ENCODE data around the gene PGAP1. TPM values are rescaled to one million over a fixed set of nuclear protein-coding genes. Genes with fewer than 3 reads are reported as not detected.

Gene PGAP1
- polyA plus RNA-seq, 1 of the 3 experiments (the other 2 are of a cell fraction): 3.4 TPM

DNA sequence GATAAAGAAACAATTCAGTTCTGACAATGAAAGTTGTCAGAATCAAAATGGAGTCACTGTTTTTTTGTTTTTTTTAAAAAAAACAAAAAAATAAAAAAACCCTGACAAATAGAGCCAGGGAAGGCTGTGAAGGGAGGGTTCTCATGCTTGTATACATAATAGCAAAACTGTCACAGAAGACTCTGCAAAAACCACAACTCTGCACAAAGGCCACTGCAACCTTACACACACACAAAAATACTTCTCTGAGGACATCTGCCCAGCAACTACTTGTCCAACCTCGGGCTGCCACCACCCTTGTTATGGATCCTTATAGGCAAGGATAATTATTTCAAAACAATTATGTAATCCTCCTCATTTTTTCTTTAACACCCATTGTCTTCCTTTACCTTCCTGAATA is 75.4 kb downstream of the PGAP1 start:
- Histone ChIP-seq H2AFZ (ENCODE audit: low read depth) (no peak overlapping the region), H3K4me1 (ENCODE audit: control insufficient read depth in 1 of 2, insufficient read depth in 2 of 2, low read depth in 1 of 2, low read length in 1 of 2) (peaks cover 0 to 2% of the 10 kb centered on the region in 2 experiments; a peak in 2 of 4 replicates), H3F3A (replicated peaks; ENCODE audit: insufficient read depth) (peaks cover 4% of the 10 kb centered on the region), H3K4me2 (no peak overlapping the region), H3K79me2 (ENCODE audit: insufficient read depth) (no peaks in the 10 kb centered on the region), H3K4me3 (ENCODE audit: low read depth in 2 of 2, low read length in 1 of 2) (no peak overlapping the region), H4K20me1 (ENCODE audit: insufficient read depth) (no peaks in the 10 kb centered on the region), H3K9me3 (no peaks in the 10 kb centered on the region), H3K9ac (no peak overlapping the region), H3K36me3 (replicated peaks in 1 of 2; ENCODE audit: control insufficient read depth in 1 of 2, insufficient read depth in 2 of 2, low read length in 1 of 2) (peaks cover 23 to 30% of the 10 kb centered on the region in 2 experiments), H3K27me3 (ENCODE audit: insufficient read depth) (no peaks in the 10 kb centered on the region), H3K9me2 (no peaks in the 10 kb centered on the region), H3K27ac (ENCODE audit: low read depth in 2 of 2, low read length in 1 of 2) (no peak overlapping the region)
- POLR2A ChIA-PET: no interaction called here
- CTCF ChIA-PET: no interaction called here
- WGBS (ENCODE audit: low lambda C conversion rate): 65% methylated on average over 1 of the region's 1 CpG
- TF ChIP-seq JUND (IDR thresholded peaks at IDR 0.05): no peak
- DNase-seq: no peak

DNA sequence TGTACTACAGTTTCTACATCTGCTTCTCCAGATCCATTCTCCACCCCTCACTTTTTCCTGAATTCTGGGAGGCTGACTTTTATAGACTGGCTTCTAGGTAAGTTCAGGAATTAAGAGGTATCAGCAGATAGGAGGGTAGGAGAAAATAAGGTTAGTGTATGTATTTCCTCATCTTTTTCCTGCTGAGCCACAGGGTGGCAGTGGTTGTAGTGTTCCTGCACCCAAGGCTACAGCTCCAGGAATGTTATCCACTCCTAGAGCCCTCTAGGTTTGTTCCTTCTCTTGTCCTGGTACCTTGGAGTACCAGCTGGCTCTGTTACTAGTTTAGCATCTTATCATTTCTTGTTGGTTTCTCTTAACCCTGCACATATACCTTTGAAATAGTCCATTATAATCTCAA is 76.6 kb downstream of the PGAP1 start:
- H3K4me3 ChIP-seq (ENCODE audit: low read depth in 2 of 2, low read length in 1 of 2): no peak overlapping the region
- peak; percentile 21 for DNase-seq
- no peak overlapping the region for H3K27ac ChIP-seq (ENCODE audit: low read depth in 2 of 2, low read length in 1 of 2)
- H3K9me2 ChIP-seq: no peaks in the 10 kb centered on the region
- no peaks in the 10 kb centered on the region for H3K27me3 ChIP-seq (ENCODE audit: insufficient read depth)
- ChIA-PET CTCF (interaction anchor here (1.0 kb wide), 2 partner anchors 74 to 529 kb away, joined by 3 read pairs; no protein-coding TSS in a partner anchor), POLR2A (no interaction called here)
- no peak overlapping the region for H2AFZ ChIP-seq (ENCODE audit: low read depth)
- no peaks in the 10 kb centered on the region for H3K79me2 ChIP-seq (ENCODE audit: insufficient read depth)
- H3K4me1 ChIP-seq (ENCODE audit: control insufficient read depth in 1 of 2, insufficient read depth in 2 of 2, low read depth in 1 of 2, low read length in 1 of 2): peaks cover 0 to 2% of the 10 kb centered on the region in 2 experiments; a peak in 2 of 4 replicates
- no peaks in the 10 kb centered on the region for H3K9me3 ChIP-seq
- H3K4me2 ChIP-seq: no peak overlapping the region
- peaks cover 31 to 39% of the 10 kb centered on the region in 2 experiments for H3K36me3 ChIP-seq (replicated peaks in 1 of 2; ENCODE audit: control insufficient read depth in 1 of 2, insufficient read depth in 2 of 2, low read length in 1 of 2)
- TF ChIP-seq RAD21 (IDR thresholded peaks at IDR 0.05; ENCODE audit: low read length) (peak; percentile 64), TEAD4 (IDR thresholded peaks at IDR 0.05; ENCODE audit: borderline replicate concordance, insufficient read depth) (no peak), SMC3 (IDR thresholded peaks at IDR 0.05; ENCODE audit: low read depth, low read length) (peak; percentile 51; the same call in 1 of the 2 replicates)
- TF ChIP-seq, protein P1, sequence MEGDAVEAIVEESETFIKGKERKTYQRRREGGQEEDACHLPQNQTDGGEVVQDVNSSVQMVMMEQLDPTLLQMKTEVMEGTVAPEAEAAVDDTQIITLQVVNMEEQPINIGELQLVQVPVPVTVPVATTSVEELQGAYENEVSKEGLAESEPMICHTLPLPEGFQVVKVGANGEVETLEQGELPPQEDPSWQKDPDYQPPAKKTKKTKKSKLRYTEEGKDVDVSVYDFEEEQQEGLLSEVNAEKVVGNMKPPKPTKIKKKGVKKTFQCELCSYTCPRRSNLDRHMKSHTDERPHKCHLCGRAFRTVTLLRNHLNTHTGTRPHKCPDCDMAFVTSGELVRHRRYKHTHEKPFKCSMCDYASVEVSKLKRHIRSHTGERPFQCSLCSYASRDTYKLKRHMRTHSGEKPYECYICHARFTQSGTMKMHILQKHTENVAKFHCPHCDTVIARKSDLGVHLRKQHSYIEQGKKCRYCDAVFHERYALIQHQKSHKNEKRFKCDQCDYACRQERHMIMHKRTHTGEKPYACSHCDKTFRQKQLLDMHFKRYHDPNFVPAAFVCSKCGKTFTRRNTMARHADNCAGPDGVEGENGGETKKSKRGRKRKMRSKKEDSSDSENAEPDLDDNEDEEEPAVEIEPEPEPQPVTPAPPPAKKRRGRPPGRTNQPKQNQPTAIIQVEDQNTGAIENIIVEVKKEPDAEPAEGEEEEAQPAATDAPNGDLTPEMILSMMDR (IDR thresholded peaks at IDR 0.05): peak; percentile 50
- no peak overlapping the region for H3K9ac ChIP-seq
- no peaks in the 10 kb centered on the region for H4K20me1 ChIP-seq (ENCODE audit: insufficient read depth)
- H3F3A ChIP-seq (replicated peaks; ENCODE audit: insufficient read depth): peaks cover 4% of the 10 kb centered on the region

DNA sequence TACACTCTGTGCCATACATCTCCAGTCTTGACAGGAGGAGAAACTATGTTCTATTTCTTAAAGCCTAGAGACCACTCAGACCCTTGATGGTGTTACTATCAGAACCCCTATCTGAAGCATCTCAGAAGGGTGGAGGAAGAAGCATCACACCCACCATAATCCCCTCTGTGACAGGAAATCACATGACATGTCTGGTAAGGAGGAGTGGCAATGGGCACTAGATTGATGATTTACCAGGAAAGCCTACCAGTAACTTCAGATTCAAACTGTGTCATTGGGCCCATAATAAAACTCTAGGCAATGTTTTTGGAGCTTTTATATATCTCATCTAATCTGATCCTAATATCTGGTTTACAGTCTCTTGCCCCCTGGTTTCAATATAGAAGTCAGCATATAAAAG is 80.2 kb downstream of the PGAP1 start:
- no peaks in the 10 kb centered on the region for H3K79me2 ChIP-seq (ENCODE audit: insufficient read depth)
- no peaks in the 10 kb centered on the region for H4K20me1 ChIP-seq (ENCODE audit: insufficient read depth)
- H3F3A ChIP-seq (replicated peaks; ENCODE audit: insufficient read depth): peaks cover 13% of the 10 kb centered on the region
- no peak overlapping the region for H3K9ac ChIP-seq
- H3K9me3 ChIP-seq: no peaks in the 10 kb centered on the region
- POLR2A ChIA-PET: no interaction called here
- no peak overlapping the region for H3K4me3 ChIP-seq (ENCODE audit: low read depth in 2 of 2, low read length in 1 of 2)
- CTCF ChIA-PET: no interaction called here
- H2AFZ ChIP-seq (ENCODE audit: low read depth): no peak overlapping the region
- H3K4me1 ChIP-seq (ENCODE audit: control insufficient read depth in 1 of 2, insufficient read depth in 2 of 2, low read depth in 1 of 2, low read length in 1 of 2): no peaks in the 10 kb centered on the region; a peak in 1 of 4 replicates
- no peak overlapping the region for H3K4me2 ChIP-seq
- H3K27me3 ChIP-seq (ENCODE audit: insufficient read depth): no peaks in the 10 kb centered on the region
- H3K27ac ChIP-seq (ENCODE audit: low read depth in 2 of 2, low read length in 1 of 2): no peak overlapping the region
- DNase-seq: no peak
- H3K36me3 ChIP-seq (replicated peaks in 1 of 2; ENCODE audit: control insufficient read depth in 1 of 2, insufficient read depth in 2 of 2, low read length in 1 of 2): peaks cover 54 to 59% of the 10 kb centered on the region in 2 experiments
- no peaks in the 10 kb centered on the region for H3K9me2 ChIP-seq
- TF ChIP-seq JUND (IDR thresholded peaks at IDR 0.05): no peak
- TF ChIP-seq RXRA (IDR thresholded peaks at IDR 0.05; ENCODE audit: borderline replicate concordance, low read depth): no peak
- TF ChIP-seq SIN3A (IDR thresholded peaks at IDR 0.05; ENCODE audit: borderline replicate concordance, low read depth, low read length): no peak
- TF ChIP-seq, protein P2, sequence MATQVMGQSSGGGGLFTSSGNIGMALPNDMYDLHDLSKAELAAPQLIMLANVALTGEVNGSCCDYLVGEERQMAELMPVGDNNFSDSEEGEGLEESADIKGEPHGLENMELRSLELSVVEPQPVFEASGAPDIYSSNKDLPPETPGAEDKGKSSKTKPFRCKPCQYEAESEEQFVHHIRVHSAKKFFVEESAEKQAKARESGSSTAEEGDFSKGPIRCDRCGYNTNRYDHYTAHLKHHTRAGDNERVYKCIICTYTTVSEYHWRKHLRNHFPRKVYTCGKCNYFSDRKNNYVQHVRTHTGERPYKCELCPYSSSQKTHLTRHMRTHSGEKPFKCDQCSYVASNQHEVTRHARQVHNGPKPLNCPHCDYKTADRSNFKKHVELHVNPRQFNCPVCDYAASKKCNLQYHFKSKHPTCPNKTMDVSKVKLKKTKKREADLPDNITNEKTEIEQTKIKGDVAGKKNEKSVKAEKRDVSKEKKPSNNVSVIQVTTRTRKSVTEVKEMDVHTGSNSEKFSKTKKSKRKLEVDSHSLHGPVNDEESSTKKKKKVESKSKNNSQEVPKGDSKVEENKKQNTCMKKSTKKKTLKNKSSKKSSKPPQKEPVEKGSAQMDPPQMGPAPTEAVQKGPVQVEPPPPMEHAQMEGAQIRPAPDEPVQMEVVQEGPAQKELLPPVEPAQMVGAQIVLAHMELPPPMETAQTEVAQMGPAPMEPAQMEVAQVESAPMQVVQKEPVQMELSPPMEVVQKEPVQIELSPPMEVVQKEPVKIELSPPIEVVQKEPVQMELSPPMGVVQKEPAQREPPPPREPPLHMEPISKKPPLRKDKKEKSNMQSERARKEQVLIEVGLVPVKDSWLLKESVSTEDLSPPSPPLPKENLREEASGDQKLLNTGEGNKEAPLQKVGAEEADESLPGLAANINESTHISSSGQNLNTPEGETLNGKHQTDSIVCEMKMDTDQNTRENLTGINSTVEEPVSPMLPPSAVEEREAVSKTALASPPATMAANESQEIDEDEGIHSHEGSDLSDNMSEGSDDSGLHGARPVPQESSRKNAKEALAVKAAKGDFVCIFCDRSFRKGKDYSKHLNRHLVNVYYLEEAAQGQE (IDR thresholded peaks at IDR 0.05; ENCODE audit: low read depth, low read length): no peak
- TF ChIP-seq YY1 (IDR thresholded peaks at IDR 0.05; ENCODE audit: low read depth): no peak
- no peak for TF ChIP-seq TEAD4 (IDR thresholded peaks at IDR 0.05; ENCODE audit: borderline replicate concordance, insufficient read depth)
- TF ChIP-seq, protein P3, sequence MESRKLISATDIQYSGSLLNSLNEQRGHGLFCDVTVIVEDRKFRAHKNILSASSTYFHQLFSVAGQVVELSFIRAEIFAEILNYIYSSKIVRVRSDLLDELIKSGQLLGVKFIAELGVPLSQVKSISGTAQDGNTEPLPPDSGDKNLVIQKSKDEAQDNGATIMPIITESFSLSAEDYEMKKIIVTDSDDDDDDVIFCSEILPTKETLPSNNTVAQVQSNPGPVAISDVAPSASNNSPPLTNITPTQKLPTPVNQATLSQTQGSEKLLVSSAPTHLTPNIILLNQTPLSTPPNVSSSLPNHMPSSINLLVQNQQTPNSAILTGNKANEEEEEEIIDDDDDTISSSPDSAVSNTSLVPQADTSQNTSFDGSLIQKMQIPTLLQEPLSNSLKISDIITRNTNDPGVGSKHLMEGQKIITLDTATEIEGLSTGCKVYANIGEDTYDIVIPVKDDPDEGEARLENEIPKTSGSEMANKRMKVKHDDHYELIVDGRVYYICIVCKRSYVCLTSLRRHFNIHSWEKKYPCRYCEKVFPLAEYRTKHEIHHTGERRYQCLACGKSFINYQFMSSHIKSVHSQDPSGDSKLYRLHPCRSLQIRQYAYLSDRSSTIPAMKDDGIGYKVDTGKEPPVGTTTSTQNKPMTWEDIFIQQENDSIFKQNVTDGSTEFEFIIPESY (IDR thresholded peaks at IDR 0.05; ENCODE audit: borderline replicate concordance, low read depth): no peak
- no peak for TF ChIP-seq POLR2AphosphoS5 (IDR thresholded peaks at IDR 0.05; ENCODE audit: low read depth, low read length)
- no peak for TF ChIP-seq MEF2A (IDR thresholded peaks at IDR 0.05; ENCODE audit: borderline replicate concordance, low read depth)
- no peak for TF ChIP-seq TCF12 (IDR thresholded peaks at IDR 0.05)
- TF ChIP-seq EP300 (IDR thresholded peaks at IDR 0.05; ENCODE audit: borderline replicate concordance in 1 of 2, low read depth in 1 of 2, low read length in 1 of 2): no peak
- TF ChIP-seq TAF1 (IDR thresholded peaks at IDR 0.05; ENCODE audit: borderline replicate concordance, low read depth, low read length): no peak
- no peak for TF ChIP-seq RFX5 (IDR thresholded peaks at IDR 0.05; ENCODE audit: low read length)
